ENCODE measurements around the gene CDC40.
A peak's percentile ranks its signal among the peaks of the same experiment; 100 is the strongest.

Gene CDC40

DNA sequence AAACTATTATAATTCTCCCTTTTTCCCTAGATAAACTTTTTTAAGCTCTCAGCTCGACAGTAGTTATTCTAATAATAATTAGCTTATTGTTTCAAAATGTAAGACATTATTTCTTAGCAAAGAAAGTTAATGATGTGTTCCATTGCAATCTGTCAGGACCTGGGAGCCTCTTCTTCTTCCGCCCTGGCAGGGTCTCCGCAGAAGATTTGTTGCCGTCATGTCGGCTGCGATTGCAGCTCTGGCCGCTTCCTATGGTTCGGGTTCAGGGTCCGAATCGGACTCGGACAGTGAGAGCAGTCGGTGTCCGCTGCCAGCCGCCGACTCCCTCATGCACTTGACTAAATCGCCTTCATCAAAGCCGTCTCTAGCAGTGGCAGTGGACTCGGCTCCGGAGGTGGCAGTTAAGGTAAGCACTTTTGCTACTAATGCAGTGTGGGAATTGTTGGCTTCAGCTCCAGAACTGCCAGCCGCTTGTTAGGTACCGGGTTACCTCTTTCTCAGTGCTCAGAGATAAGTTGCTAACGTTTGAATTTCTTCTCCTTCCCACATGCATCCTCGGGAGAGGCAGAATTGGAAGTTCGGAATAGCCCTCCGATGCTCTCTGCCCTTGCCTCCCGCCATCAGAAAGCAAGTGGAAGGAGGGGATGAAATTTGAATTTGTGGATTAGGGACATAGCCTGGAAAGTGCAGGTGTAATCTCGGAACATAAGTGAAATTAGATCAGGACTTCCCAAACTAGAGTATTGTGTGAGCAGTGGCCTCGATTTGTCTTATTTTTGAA, at the start of gene CDC40:
TSS of gene CDC40 (plus strand) at position 200 of the 781 bp plus-strand sequence. CDS start at position 218, 18 bp downstream.
- H3K27ac ChIP-seq (ENCODE audit: low read depth, low read length): peak within 1 kb of the TSS; percentile 65
- H4K20me1 ChIP-seq (ENCODE audit: low read depth, low read length): peaks cover 15% of the 10 kb centered on the region; the same call in 1 of the 2 replicates
- peak within 1 kb of the TSS; percentile 92 for H2AFZ ChIP-seq (ENCODE audit: low read depth, low read length, severe bottlenecking)
- H3K9ac ChIP-seq (ENCODE audit: low read length): peak within 1 kb of the TSS; percentile 77
- H3K9me2 ChIP-seq (replicated peaks; ENCODE audit: insufficient read depth, low read length): no peaks in the 10 kb centered on the region
- TF ChIP-seq EZH2phosphoT487 (conservative IDR thresholded peaks at IDR 0.05; ENCODE audit: low read length): no peak
- TF ChIP-seq, protein P1, sequence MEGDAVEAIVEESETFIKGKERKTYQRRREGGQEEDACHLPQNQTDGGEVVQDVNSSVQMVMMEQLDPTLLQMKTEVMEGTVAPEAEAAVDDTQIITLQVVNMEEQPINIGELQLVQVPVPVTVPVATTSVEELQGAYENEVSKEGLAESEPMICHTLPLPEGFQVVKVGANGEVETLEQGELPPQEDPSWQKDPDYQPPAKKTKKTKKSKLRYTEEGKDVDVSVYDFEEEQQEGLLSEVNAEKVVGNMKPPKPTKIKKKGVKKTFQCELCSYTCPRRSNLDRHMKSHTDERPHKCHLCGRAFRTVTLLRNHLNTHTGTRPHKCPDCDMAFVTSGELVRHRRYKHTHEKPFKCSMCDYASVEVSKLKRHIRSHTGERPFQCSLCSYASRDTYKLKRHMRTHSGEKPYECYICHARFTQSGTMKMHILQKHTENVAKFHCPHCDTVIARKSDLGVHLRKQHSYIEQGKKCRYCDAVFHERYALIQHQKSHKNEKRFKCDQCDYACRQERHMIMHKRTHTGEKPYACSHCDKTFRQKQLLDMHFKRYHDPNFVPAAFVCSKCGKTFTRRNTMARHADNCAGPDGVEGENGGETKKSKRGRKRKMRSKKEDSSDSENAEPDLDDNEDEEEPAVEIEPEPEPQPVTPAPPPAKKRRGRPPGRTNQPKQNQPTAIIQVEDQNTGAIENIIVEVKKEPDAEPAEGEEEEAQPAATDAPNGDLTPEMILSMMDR (IDR thresholded peaks at IDR 0.05; ENCODE audit: insufficient read depth, low read length, poor library complexity, severe bottlenecking): no peak
- peak within 1 kb of the TSS; percentile 89 for H3K4me3 ChIP-seq (ENCODE audit: insufficient read depth, low read length, poor library complexity, severe bottlenecking)
- peak within 1 kb of the TSS; percentile 97 for H3K4me2 ChIP-seq (ENCODE audit: low read depth, low read length, poor library complexity, severe bottlenecking)
- no peaks in the 10 kb centered on the region for H3K27me3 ChIP-seq (ENCODE audit: low read length)
- peaks cover 50% of the 10 kb centered on the region for H3K79me2 ChIP-seq (ENCODE audit: insufficient read depth, low read length)
- H3F3A ChIP-seq (ENCODE audit: insufficient read depth): 0 out of 2 replicates have a peak, but pooled peaks cover 4% of the 10 kb centered on the region
- no peaks in the 10 kb centered on the region for H3K9me3 ChIP-seq (ENCODE audit: insufficient read depth, low read length)
- no peaks in the 10 kb centered on the region for H3K36me3 ChIP-seq (ENCODE audit: low read length)

DNA sequence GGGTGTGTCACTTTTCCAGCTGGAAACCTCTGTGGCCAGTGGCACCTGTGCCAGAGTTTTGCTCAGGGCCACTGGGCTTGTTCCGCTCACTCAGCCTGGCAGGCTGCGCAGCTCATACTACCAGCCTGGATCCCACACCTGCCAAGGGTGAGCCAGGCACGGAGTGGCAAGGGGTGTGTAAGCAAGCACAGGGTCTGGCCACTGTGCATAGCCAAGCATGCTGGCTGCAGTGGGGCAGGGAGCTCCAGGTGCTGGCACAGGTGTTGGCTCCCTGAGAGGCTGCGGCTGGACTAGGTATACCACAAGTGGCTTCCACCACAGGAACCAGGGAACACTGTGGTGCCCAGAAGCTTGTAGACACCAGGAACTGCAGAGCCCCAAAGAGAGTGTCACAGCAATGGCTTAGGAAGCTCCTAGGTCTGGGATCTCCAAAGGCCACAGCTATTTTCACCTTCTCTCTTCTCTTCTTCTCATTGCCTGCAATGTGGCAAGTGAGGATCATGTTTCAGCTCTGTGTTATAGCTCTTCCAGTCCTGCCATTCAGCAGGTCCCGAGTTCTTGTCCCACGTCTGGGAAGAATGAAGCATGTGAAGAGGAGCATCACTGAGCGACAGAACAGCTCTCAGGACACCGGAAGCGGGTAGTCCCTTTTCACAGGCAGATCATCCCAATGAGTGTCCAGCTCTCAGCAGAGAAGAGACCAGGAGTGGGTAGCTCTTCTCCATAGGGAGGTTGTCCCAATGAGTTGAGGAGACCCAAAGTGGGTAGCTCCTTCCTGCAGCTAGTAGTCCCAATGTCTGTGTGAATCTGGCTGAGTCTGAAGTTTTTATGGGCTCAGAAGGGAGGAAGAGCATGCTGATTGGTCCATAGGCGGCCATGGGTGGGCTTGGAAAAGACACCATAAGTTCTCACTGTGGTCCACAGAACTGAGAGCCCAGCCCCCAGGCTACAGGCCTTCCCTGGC, 42.0 kb upstream of the CDC40 start:
- no peaks in the 10 kb centered on the region for H3K9me2 ChIP-seq (replicated peaks; ENCODE audit: insufficient read depth, low read length)
- no peak overlapping the region for H3K4me3 ChIP-seq (ENCODE audit: insufficient read depth, low read length, poor library complexity, severe bottlenecking)
- H3K9me3 ChIP-seq (ENCODE audit: insufficient read depth, low read length): peaks cover 19% of the 10 kb centered on the region; the same call in 1 of the 2 replicates
- no peak overlapping the region for H3K4me2 ChIP-seq (ENCODE audit: low read depth, low read length, poor library complexity, severe bottlenecking)
- H2AFZ ChIP-seq (ENCODE audit: low read depth, low read length, severe bottlenecking): no peak overlapping the region
- no peaks in the 10 kb centered on the region for H3K36me3 ChIP-seq (ENCODE audit: low read length)
- no peaks in the 10 kb centered on the region for H3K27me3 ChIP-seq (ENCODE audit: low read length)
- H3K79me2 ChIP-seq (ENCODE audit: insufficient read depth, low read length): no peaks in the 10 kb centered on the region
- H3K27ac ChIP-seq (ENCODE audit: low read depth, low read length): no peak overlapping the region
- H3F3A ChIP-seq (ENCODE audit: insufficient read depth): no peaks in the 10 kb centered on the region
- H3K9ac ChIP-seq (ENCODE audit: low read length): no peak overlapping the region
- H4K20me1 ChIP-seq (ENCODE audit: low read depth, low read length): no peaks in the 10 kb centered on the region
- TF ChIP-seq EZH2phosphoT487 (conservative IDR thresholded peaks at IDR 0.05; ENCODE audit: low read length): no peak
- TF ChIP-seq, protein P1 (IDR thresholded peaks at IDR 0.05; ENCODE audit: insufficient read depth, low read length, poor library complexity, severe bottlenecking): no peak

DNA sequence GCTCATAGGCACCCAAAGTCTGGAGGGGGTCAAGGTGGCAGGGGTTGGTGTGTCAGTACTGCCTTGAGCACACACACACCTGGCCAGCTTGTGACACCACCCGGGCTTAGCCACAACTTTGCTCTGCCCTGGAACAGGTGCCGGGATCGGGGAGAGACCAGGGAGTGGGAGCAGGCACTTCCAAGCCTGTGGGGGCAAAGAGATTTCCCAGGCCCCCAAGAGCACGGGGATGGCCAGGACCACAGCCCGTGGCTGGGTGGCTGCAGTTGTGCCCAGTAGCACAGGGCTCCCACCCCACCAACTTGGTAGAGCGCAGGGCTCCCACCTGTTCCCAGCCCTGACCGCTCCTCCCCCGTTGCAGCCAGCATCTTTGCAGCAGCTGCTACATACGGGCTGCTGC, 41.2 kb upstream of the CDC40 start:
- Histone ChIP-seq H3K4me2 (ENCODE audit: low read depth, low read length, poor library complexity, severe bottlenecking) (no peak overlapping the region), H3K9me2 (replicated peaks; ENCODE audit: insufficient read depth, low read length) (no peaks in the 10 kb centered on the region), H3K9ac (ENCODE audit: low read length) (no peak overlapping the region), H3K79me2 (ENCODE audit: insufficient read depth, low read length) (no peaks in the 10 kb centered on the region), H3K27me3 (ENCODE audit: low read length) (no peaks in the 10 kb centered on the region), H3K9me3 (ENCODE audit: insufficient read depth, low read length) (peaks cover 19% of the 10 kb centered on the region; the same call in 1 of the 2 replicates), H3K4me3 (ENCODE audit: insufficient read depth, low read length, poor library complexity, severe bottlenecking) (no peak overlapping the region), H2AFZ (ENCODE audit: low read depth, low read length, severe bottlenecking) (no peak overlapping the region), H4K20me1 (ENCODE audit: low read depth, low read length) (no peaks in the 10 kb centered on the region), H3K27ac (ENCODE audit: low read depth, low read length) (no peak overlapping the region), H3K36me3 (ENCODE audit: low read length) (no peaks in the 10 kb centered on the region), H3F3A (ENCODE audit: insufficient read depth) (no peaks in the 10 kb centered on the region)
- TF ChIP-seq EZH2phosphoT487 (conservative IDR thresholded peaks at IDR 0.05; ENCODE audit: low read length): no peak
- TF ChIP-seq, protein P1 (IDR thresholded peaks at IDR 0.05; ENCODE audit: insufficient read depth, low read length, poor library complexity, severe bottlenecking): no peak

Measured in SU-DHL-6 (cell line).